H1 (cell line): ENCODE data around the gene CAPN14. TPM values are rescaled to one million over a fixed set of nuclear protein-coding genes. Genes with fewer than 3 reads are reported as not detected.

ENCODE experiments used
- RBBP5 ChIP-seq: IDR thresholded peaks from 2 replicates; pipeline ENCODE4 v1.7.1; 2012; ENCODE audit warnings: low read depth, mild to moderate bottlenecking, inconsistent platforms, low read length, moderate library complexity, borderline replicate concordance
- polyA plus RNA-seq, 7 experiments: library from polyadenylated mRNA; depleted of rRNA in 3 of 7; stranded (reverse) in 5 of 7; unstranded in 2 of 7; fragments of >200 nt in 5 of 7; fragments of 200-250 nt in 2 of 7; gene quantifications; 1 replicate in 5 of 7; 2 replicates in 1 of 7; 4 replicates in 1 of 7; pipeline versions ENCODE4 v1.2.1 to v1.2.3, GENCODE V29; 2011 to 2013; ENCODE audit warnings: missing spikeins in 2 of 7, mixed read lengths in 2 of 7
- total RNA-seq: library from RNA; stranded (reverse); fragmentation: NEBNext Ultra II Directional; extraction: Animal tissue kit (Norgen Biotek cat#: 25700); gene quantifications from 2 replicates; pipeline ENCODE4 v1.2.1, GENCODE V29; 2021

Gene CAPN14
- total and polyA plus RNA-seq, 2 of the 8 experiments (the other 6 are each of a cell fraction or from before 2014, with no cell fraction given): 0.07 TPM; not detected in 1

GRCh38 chr2:31137211-31138036 is 79.9 kb downstream of the CAPN14 start (continued):
- 0 out of 2 replicates have a peak, but pooled peaks have one; percentile 21 for TF ChIP-seq RBBP5
- TF ChIP-seq, all 59 proteins: peak for 9
